Lung (tissue), 12 donors: ENCODE data around the gene DNAH1. TPM values are rescaled to one million over a fixed set of nuclear protein-coding genes. Genes with fewer than 3 reads are reported as not detected.

Source experiments
- ATAC-seq: fragments of 200-7000 bp; cut with Tn5 transposase; one replicate; pipeline ENCODE4 v1.9.1; 2020; ENCODE audit warnings: moderate number of reproducible peaks; ENCODE audit not compliant: insufficient read depth, low FRiP score
- DNase-seq, 3 donors: peaks; one replicate each; pipeline ENCODE4 v3.0.0-alpha.2; 2013 to 2017
- H3K27ac ChIP-seq, 2 donors: one replicate each; pipeline ENCODE4 v1.5.1; 2013; ENCODE audit warnings: mild to moderate bottlenecking in 2 of 2, moderate library complexity in 2 of 2, control low read depth in 1 of 2, inconsistent platforms in 1 of 2, low read depth in 1 of 2, low read length in 1 of 2
- H3K27me3 ChIP-seq, 3 donors: one replicate each; pipeline ENCODE4 v1.5.1; 2013; ENCODE audit warnings: low read length in 2 of 3; ENCODE audit not compliant: control insufficient read depth in 3 of 3, insufficient read depth in 3 of 3
- H3K36me3 ChIP-seq, 4 donors: one replicate each; pipeline ENCODE4 v1.5.1; 2013; ENCODE audit warnings: low read length in 4 of 4, mild to moderate bottlenecking in 1 of 4, moderate library complexity in 1 of 4; ENCODE audit not compliant: control insufficient read depth in 4 of 4, insufficient read depth in 4 of 4
- H3K4me1 ChIP-seq, 5 donors: one replicate each; pipeline ENCODE4 v1.5.1; 2013; ENCODE audit warnings: low read length in 5 of 5, mild to moderate bottlenecking in 2 of 5, moderate library complexity in 1 of 5; ENCODE audit not compliant: control insufficient read depth in 5 of 5, insufficient read depth in 5 of 5
- H3K4me3 ChIP-seq: one replicate; pipeline ENCODE4 v1.5.1; 2013; ENCODE audit warnings: mild to moderate bottlenecking, control low read depth, moderate library complexity
- H3K9ac ChIP-seq, 2 donors: one replicate each; pipeline ENCODE4 v1.5.1; 2013; ENCODE audit warnings: low read length in 2 of 2, control low read depth in 1 of 2; ENCODE audit not compliant: insufficient read depth in 1 of 2
- H3K9me3 ChIP-seq, 4 donors: one replicate each; pipeline ENCODE4 v1.5.1; 2013; ENCODE audit warnings: low read length in 3 of 4, mild to moderate bottlenecking in 1 of 4, moderate library complexity in 1 of 4; ENCODE audit not compliant: control insufficient read depth in 4 of 4, insufficient read depth in 3 of 4
- CTCF ChIP-seq: IDR thresholded peaks from 2 replicates; pipeline ENCODE4 v1.5.1; 2012; ENCODE audit warnings: mild to moderate bottlenecking; ENCODE audit errors: control extremely low read depth, extremely low read depth
- WGBS, 2 donors: extraction: QIAGEN DNeasy Blood & Tissue Kit; methylation state at CpG; one replicate each; pipeline ENCODE4 v1.1.7; 2013; 5-methylcytosine and 5-hydroxymethylcytosine counted together
- polyA plus RNA-seq, 2 donors: library from polyadenylated mRNA; stranded (reverse); fragments of 200-250 nt; gene quantifications; one replicate each; pipeline ENCODE4 v1.2.1, GENCODE V29; 2013
- total RNA-seq, 2 donors: library from RNA; depleted of rRNA in 1 of 2; stranded (reverse); fragments of >200 nt in 1 of 2; gene quantifications; one replicate each; pipeline ENCODE4 v1.2.1, GENCODE V29; 2014 to 2021
- donor health status: control.
- donor health status: control.
- donor health status: Bipolar disorder and iron deficiency.
- donor health status: healthy.
- donor health status: DM: yes; HTN: yes; CAD: no.

Gene DNAH1
- total and polyA plus RNA-seq, 4 donors: 6.1 to 21.5 (median 11.4) TPM

DNA sequence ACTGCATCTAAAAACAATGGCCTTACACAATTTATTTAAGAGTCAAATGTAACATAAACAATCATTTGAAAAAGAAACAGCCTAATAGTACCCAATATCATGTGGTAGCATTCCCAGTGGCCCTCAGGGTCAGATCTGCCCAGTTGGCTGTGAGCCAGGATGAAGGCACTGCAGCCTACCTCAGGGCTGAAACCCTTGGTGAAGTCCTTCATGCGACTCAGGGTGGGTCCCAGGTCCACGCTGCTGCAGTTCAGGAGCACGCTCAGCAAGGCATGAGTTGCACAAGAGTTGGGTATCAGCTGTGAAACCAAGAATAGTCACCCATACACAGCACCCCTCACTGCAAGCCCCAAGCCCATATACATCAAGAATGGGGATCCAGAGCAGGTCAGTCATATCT, 91.7 kb downstream of the DNAH1 start:
- WGBS, 2 donors: 92 to 96% methylated on average over 3 of the region's 3 CpGs
- H3K36me3 ChIP-seq: peaks cover 11 to 52% (median 42%) of the 10 kb centered on the region in 4 donors
- no peak overlapping the region for H3K9ac ChIP-seq
- peaks cover 7 to 31% (median 13%) of the 10 kb centered on the region in 5 donors for H3K4me1 ChIP-seq
- ATAC-seq: no peak
- H3K27ac ChIP-seq: no peak overlapping the region
- no peaks in the 10 kb centered on the region for H3K9me3 ChIP-seq
- no peak for DNase-seq
- H3K4me3 ChIP-seq: no peak overlapping the region
- no peaks in the 10 kb centered on the region for H3K27me3 ChIP-seq
- no peak for TF ChIP-seq CTCF

DNA sequence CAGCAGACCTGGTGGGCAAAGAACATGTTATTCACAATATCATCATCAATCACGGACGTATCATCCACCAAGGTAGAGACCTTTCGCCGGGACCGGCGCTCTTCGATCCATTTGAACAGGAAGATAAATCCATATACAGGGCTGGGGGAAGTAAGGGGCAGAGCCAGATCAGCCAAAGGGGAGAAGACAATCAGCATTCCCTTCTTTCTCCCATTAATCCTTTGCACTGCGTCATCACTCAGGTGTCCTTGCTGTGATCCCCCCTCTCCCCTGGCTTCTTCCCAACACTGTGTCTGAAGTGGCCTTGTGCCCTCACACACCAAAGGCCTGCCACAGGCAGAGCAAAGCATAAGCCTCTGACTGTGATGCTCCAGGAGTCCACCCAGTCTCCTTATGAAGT, 92.3 kb downstream of the DNAH1 start:
- H3K9me3 ChIP-seq: no peaks in the 10 kb centered on the region
- peaks cover 7 to 31% (median 13%) of the 10 kb centered on the region in 5 donors for H3K4me1 ChIP-seq
- peak overlapping the region in 1 of 2 donors; percentile 28 for H3K27ac ChIP-seq
- DNase-seq: no peak
- H3K27me3 ChIP-seq: no peaks in the 10 kb centered on the region
- peaks cover 11 to 45% (median 37%) of the 10 kb centered on the region in 4 donors for H3K36me3 ChIP-seq
- TF ChIP-seq CTCF: no peak
- H3K9ac ChIP-seq: no peak overlapping the region
- 91 to 98% methylated on average over 8 of the region's 8 CpGs for WGBS, 2 donors
- no peak for ATAC-seq
- H3K4me3 ChIP-seq: no peak overlapping the region

DNA sequence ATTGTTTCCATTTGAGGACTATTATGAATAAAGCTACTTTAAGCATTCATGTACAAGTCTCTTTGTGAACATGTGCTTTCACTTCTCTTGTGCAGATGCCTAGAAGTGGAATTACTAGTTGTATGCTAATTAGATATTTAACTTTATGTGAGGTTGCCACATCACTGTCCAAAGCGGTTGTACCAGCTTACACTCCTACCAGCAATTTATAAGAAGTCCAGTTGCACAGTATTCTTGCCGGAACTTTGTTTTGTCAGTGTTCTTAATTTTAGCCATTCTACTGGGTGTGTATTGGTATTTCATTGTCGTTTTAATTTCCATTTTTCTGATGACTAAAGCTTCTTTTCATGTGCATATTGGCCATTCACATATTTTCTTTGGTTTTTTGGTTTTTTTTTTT, 99.7 kb downstream of the DNAH1 start:
- TF ChIP-seq CTCF: no peak
- H3K4me3 ChIP-seq: no peak overlapping the region
- no peak for ATAC-seq
- peaks cover 3 to 17% (median 6%) of the 10 kb centered on the region in 5 donors for H3K4me1 ChIP-seq
- H3K9ac ChIP-seq: no peak overlapping the region
- 65 to 81% methylated on average over 3 of the region's 3 CpGs for WGBS, 2 donors
- no peak overlapping the region for H3K27ac ChIP-seq
- no peak for DNase-seq
- H3K9me3 ChIP-seq: no peaks in the 10 kb centered on the region
- H3K27me3 ChIP-seq: no peaks in the 10 kb centered on the region
- H3K36me3 ChIP-seq: no peaks in the 10 kb centered on the region

DNA sequence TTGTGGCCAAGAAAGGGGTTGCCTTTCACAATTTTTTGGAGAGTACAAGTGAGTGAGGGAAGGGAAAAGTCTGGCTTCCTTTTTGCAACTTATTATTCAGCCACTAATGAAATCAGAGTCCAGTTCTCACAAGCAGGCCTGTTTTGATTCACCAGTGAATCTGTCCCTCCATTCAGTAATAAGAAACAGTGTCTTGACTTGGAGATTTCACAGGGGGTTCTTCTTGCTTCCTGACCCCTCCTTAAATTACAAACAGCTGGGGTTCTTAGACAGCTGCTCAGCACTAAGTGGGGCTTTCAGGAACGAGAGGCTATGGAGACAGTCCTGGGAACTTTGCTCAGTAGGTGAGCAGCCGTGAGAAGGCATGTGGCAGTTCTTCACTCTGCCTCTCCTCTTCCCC, 104.3 kb downstream of the DNAH1 start:
- no peak for TF ChIP-seq CTCF
- Histone ChIP-seq H3K36me3 (no peaks in the 10 kb centered on the region), H3K9ac (peak overlapping the region in 1 of 2 donors; percentile 13), H3K4me1 (peaks cover 0 to 12% (median 0%) of the 10 kb centered on the region in 5 donors), H3K4me3 (no peak overlapping the region), H3K27ac (no peak overlapping the region), H3K27me3 (no peaks in the 10 kb centered on the region), H3K9me3 (no peaks in the 10 kb centered on the region)
- WGBS, 2 donors: 87 to 88% methylated on average over 2 of the region's 2 CpGs
- DNase-seq (no peak), ATAC-seq (no peak)
